Omental fat pad (tissue), 4 donors: ENCODE results near the gene CFAP52. TPM values are rescaled to one million over a fixed set of nuclear protein-coding genes. Genes with fewer than 3 reads are reported as not detected.

ENCODE experiments used
- ATAC-seq: fragments of 150-250 bp; one replicate; pipeline ENCODE4 v1.9.1; 2016; ENCODE audit warnings: mild to moderate bottlenecking, moderate library complexity; ENCODE audit not compliant: low FRiP score
- DNase-seq: peaks from one replicate; pipeline ENCODE4 v3.0.0-alpha.2; 2019; ENCODE audit warnings: low spot score
- CTCF ChIP-seq, 3 donors: fragments of 450-650 bp; IDR thresholded peaks; one replicate each; pipeline ENCODE4 v1.5.1; 2016 to 2017; ENCODE audit warnings: antibody characterized with exemption in 3 of 3, mild to moderate bottlenecking in 3 of 3, moderate library complexity in 2 of 3
- total RNA-seq, 4 donors: library from RNA; depleted of rRNA; stranded (reverse); fragments of >200 nt; gene quantifications; one replicate each; pipeline ENCODE4 v1.1.0, GENCODE V29; 2016

The CFAP52 gene
- total RNA-seq, 4 donors from 2014 or later: 0.19 TPM; not detected in 3

GRCh38 chr17:9666461-9667050 lies 90.1 kb downstream of the CFAP52 start:
- ATAC-seq: no peak
- TF ChIP-seq CTCF (IDR thresholded peaks at IDR 0.05): no peak
- no peak for DNase-seq

- ATAC-seq: no peak
These were observed 92.1 kb downstream of the CFAP52 start for GRCh38 chr17:9668517-9668916.

GRCh38 chr17:9669551-9670008 lies 93.1 kb downstream of the CFAP52 start:
- TF ChIP-seq CTCF (IDR thresholded peaks at IDR 0.05): no peak
- ATAC-seq (no peak), DNase-seq (no peak)

More at GRCh38 chr17:9668517-9668916, 92.1 kb downstream of the CFAP52 start:
- TF ChIP-seq CTCF (IDR thresholded peaks at IDR 0.05): no peak
- no peak for DNase-seq

- no peak for TF ChIP-seq CTCF (IDR thresholded peaks at IDR 0.05)
- DNase-seq (no peak), ATAC-seq (no peak)
These were observed 94.2 kb downstream of the CFAP52 start for GRCh38 chr17:9670596-9670995.

- no peak for ATAC-seq
- TF ChIP-seq CTCF (IDR thresholded peaks at IDR 0.05): no peak
- DNase-seq: no peak
These were observed 95.1 kb downstream of the CFAP52 start for GRCh38 chr17:9671559-9671958.

- no peak for DNase-seq
These were observed 95.8 kb downstream of the CFAP52 start for GRCh38 chr17:9672266-9672665.

More at GRCh38 chr17:9672266-9672665, 95.8 kb downstream of the CFAP52 start:
- TF ChIP-seq CTCF (IDR thresholded peaks at IDR 0.05): no peak
- ATAC-seq: no peak
